Vagina (tissue), 2 donors: Measurements from ENCODE around the gene PTTG1IP.

Experiments
- POLR2A ChIP-seq, 2 donors: fragments of 450-650 bp; IDR thresholded peaks; one replicate each; pipeline ENCODE4 v1.6.1; 2017; ENCODE audit warnings: antibody characterized with exemption in 2 of 2, mild to moderate bottlenecking in 2 of 2, moderate library complexity in 2 of 2
- TF ChIP-seq, protein P1 (sequence below), 3 experiments: fragments of 450-650 bp in 2 of 3; fragments of 200-600 bp in 1 of 3; sonication (generic) in 1 of 3; IDR thresholded peaks; one replicate each; pipeline ENCODE4 v1.5.1; 2017 to 2019; ENCODE audit warnings: antibody characterized with exemption in 3 of 3, mild to moderate bottlenecking in 2 of 3, moderate library complexity in 2 of 3

- TF ChIP-seq, protein P1, sequence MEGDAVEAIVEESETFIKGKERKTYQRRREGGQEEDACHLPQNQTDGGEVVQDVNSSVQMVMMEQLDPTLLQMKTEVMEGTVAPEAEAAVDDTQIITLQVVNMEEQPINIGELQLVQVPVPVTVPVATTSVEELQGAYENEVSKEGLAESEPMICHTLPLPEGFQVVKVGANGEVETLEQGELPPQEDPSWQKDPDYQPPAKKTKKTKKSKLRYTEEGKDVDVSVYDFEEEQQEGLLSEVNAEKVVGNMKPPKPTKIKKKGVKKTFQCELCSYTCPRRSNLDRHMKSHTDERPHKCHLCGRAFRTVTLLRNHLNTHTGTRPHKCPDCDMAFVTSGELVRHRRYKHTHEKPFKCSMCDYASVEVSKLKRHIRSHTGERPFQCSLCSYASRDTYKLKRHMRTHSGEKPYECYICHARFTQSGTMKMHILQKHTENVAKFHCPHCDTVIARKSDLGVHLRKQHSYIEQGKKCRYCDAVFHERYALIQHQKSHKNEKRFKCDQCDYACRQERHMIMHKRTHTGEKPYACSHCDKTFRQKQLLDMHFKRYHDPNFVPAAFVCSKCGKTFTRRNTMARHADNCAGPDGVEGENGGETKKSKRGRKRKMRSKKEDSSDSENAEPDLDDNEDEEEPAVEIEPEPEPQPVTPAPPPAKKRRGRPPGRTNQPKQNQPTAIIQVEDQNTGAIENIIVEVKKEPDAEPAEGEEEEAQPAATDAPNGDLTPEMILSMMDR (IDR thresholded peaks at IDR 0.05) = no peak
- no peak for TF ChIP-seq POLR2A (IDR thresholded peaks at IDR 0.05)
Observed at GRCh38 chr21:44893278-44893556, 19.7 kb upstream of the PTTG1IP start.
